Measurements from ENCODE around the gene GDF15. TPM values are rescaled to one million over a fixed set of nuclear protein-coding genes. Genes with fewer than 3 reads are reported as not detected.

GDF15 gene
- total RNA-seq, 1 donor from 2014 or later, result 528 TPM

- no peak for DNase-seq (ENCODE audit: extremely low read depth, low read depth, low spot score)
Measured at GRCh38 chr19:18428787-18429674, 43.1 kb downstream of the GDF15 start.

- no peak for DNase-seq (ENCODE audit: extremely low read depth, low read depth, low spot score)
Measured at GRCh38 chr19:18429717-18430416, 43.9 kb downstream of the GDF15 start.

- DNase-seq (ENCODE audit: extremely low read depth, low read depth, low spot score), result no peak
Measured at GRCh38 chr19:18430417-18431144, 44.6 kb downstream of the GDF15 start.

- no peak for DNase-seq (ENCODE audit: extremely low read depth, low read depth, low spot score)
Measured at GRCh38 chr19:18431351-18432197, 45.6 kb downstream of the GDF15 start.

GRCh38 chr19:18432275-18433014 is 46.5 kb downstream of the GDF15 start:
- DNase-seq (ENCODE audit: extremely low read depth, low read depth, low spot score), result no peak

GRCh38 chr19:18433015-18433691 is 47.2 kb downstream of the GDF15 start:
- DNase-seq (ENCODE audit: extremely low read depth, low read depth, low spot score), result no peak

GRCh38 chr19:18433735-18434398 is 47.9 kb downstream of the GDF15 start:
- no peak for DNase-seq (ENCODE audit: extremely low read depth, low read depth, low spot score)

- DNase-seq (ENCODE audit: extremely low read depth, low read depth, low spot score), result no peak
Measured at GRCh38 chr19:18434411-18435175, 48.6 kb downstream of the GDF15 start.

GRCh38 chr19:18435178-18435841 is 49.4 kb downstream of the GDF15 start:
- DNase-seq (ENCODE audit: extremely low read depth, low read depth, low spot score), result no peak

GRCh38 chr19:18435842-18436670 is 50.1 kb downstream of the GDF15 start:
- no peak for DNase-seq (ENCODE audit: extremely low read depth, low read depth, low spot score)

- no peak for DNase-seq (ENCODE audit: extremely low read depth, low read depth, low spot score)
Measured at GRCh38 chr19:18436671-18437490, 50.9 kb downstream of the GDF15 start.

- no peak for DNase-seq (ENCODE audit: extremely low read depth, low read depth, low spot score)
Measured at GRCh38 chr19:18437491-18438330, 51.8 kb downstream of the GDF15 start, which contains the start of gene ISYNA1. Gene ISYNA1, minus strand, starts transcription at chr19:18438133. Its CDS starts 154 bp downstream, at chr19:18437979.

- no peak for DNase-seq (ENCODE audit: extremely low read depth, low read depth, low spot score)
Measured at GRCh38 chr19:18438331-18439024, 52.5 kb downstream of the GDF15 start.
